ENCODE measurements around the gene TNN. TPM values are rescaled to one million over a fixed set of nuclear protein-coding genes. Genes with fewer than 3 reads are reported as not detected.

Gene TNN
- total and polyA plus RNA-seq, 10 of the 15 experiments (the other 5 are each of a cell fraction or from before 2014, with no cell fraction given): 0.05 to 0.17 (median 0.11) TPM

- no peaks in the 10 kb centered on the region for H3K9me3 ChIP-seq (replicated peaks; ENCODE audit: control insufficient read depth, insufficient read depth, low read length)
- in situ Hi-C loops (cut with MboI): no loop called here
- H3K4me2 ChIP-seq (ENCODE audit: control insufficient read depth, insufficient read depth): no peak overlapping the region
- POLR2A ChIA-PET: no interaction called here
- H3K9ac ChIP-seq (ENCODE audit: control insufficient read depth, insufficient read depth, low read length): no peak overlapping the region
- WGBS (ENCODE audit: insufficient coverage, insufficient replicate concordance, low lambda C conversion rate, missing lambda C conversion rate): 44% methylated on average over 3 of the region's 3 CpGs
- CTCF ChIA-PET: interaction anchor here (0.6 kb wide), 1 partner anchor 37 kb away, joined by 3 read pairs; no protein-coding TSS in a partner anchor
- H3K36me3 ChIP-seq (ENCODE audit: control insufficient read depth in 2 of 2, insufficient read depth in 2 of 2, low read length in 1 of 2): no peaks in the 10 kb centered on the region
- FAIRE-seq (no peak), DNase-seq (ENCODE audit: low read depth, low spot score) (no peak), ATAC-seq (no peak)
- H4K20me1 ChIP-seq (ENCODE audit: control insufficient read depth, insufficient read depth): no peaks in the 10 kb centered on the region
- no peak overlapping the region for H2AFZ ChIP-seq (ENCODE audit: control insufficient read depth, low read depth, low read length)
- intact Hi-C loops (cut with micrococcal nuclease; ENCODE audit: unreplicated experiment): no loop called here
- no peak overlapping the region for H3K4me3 ChIP-seq
- TF ChIP-seq SUZ12 (IDR thresholded peaks at IDR 0.05; ENCODE audit: unreplicated experiment): no peak
- no peak for TF ChIP-seq PRDM15 (CRISPR knock-in tag; IDR thresholded peaks at IDR 0.05)
- no peak for TF ChIP-seq NFIC (IDR thresholded peaks at IDR 0.05; ENCODE audit: low read depth, low read length)
- no peak for TF ChIP-seq NFXL1 (IDR thresholded peaks at IDR 0.05; ENCODE audit: borderline replicate concordance)
- TF ChIP-seq DPF2 (IDR thresholded peaks at IDR 0.05): no peak
- no peak for TF ChIP-seq TARDBP (IDR thresholded peaks at IDR 0.05; ENCODE audit: borderline replicate concordance)
- TF ChIP-seq SMAD5 (IDR thresholded peaks at IDR 0.05; ENCODE audit: low read depth): no peak
- no peak for TF ChIP-seq ETV6 (conservative IDR thresholded peaks at IDR 0.05 in 1 of 2, IDR thresholded peaks at IDR 0.05 in 1 of 2; ENCODE audit: borderline replicate concordance in 1 of 2, low read depth in 1 of 2)
- no peak for TF ChIP-seq TBL1XR1 (IDR thresholded peaks at IDR 0.05; ENCODE audit: low read depth, low read length)
- TF ChIP-seq MYC (IDR thresholded peaks at IDR 0.05; ENCODE audit: insufficient read depth, insufficient read length, insufficient replicate concordance, low read length, severe bottlenecking): no peak
- TF ChIP-seq FOXK2 (IDR thresholded peaks at IDR 0.05): no peak
- TF ChIP-seq MEF2A (IDR thresholded peaks at IDR 0.05; ENCODE audit: insufficient read depth, low read depth, low read length): no peak
- no peak for TF ChIP-seq PAX5 (IDR thresholded peaks at IDR 0.05; ENCODE audit: borderline replicate concordance, low read depth, low read length)
- no peak for TF ChIP-seq ZBED1 (IDR thresholded peaks at IDR 0.05; ENCODE audit: borderline replicate concordance)
- TF ChIP-seq RB1 (IDR thresholded peaks at IDR 0.05; ENCODE audit: borderline replicate concordance): no peak
- TF ChIP-seq E2F8 (IDR thresholded peaks at IDR 0.05; ENCODE audit: low read depth, partially characterized antibody): no peak
- H3K79me2 ChIP-seq (ENCODE audit: control insufficient read depth, insufficient read depth, low read length): no peaks in the 10 kb centered on the region
- RAD21 ChIA-PET (ENCODE audit: unreplicated experiment): no interaction called here
- no peak overlapping the region for H3K27ac ChIP-seq (ENCODE audit: control insufficient read depth, insufficient read depth)
- no peaks in the 10 kb centered on the region for H3K27me3 ChIP-seq (replicated peaks in 1 of 2; ENCODE audit: control insufficient read depth in 2 of 2, insufficient read depth in 2 of 2, low read length in 1 of 2)
- SMC1A ChIA-PET (ENCODE audit: uncharacterized antibody, unreplicated experiment): no interaction called here
- BruUV-seq (replicated peaks): no TSS peak
- no peaks in the 10 kb centered on the region for H3K4me1 ChIP-seq (ENCODE audit: control insufficient read depth, insufficient read depth, low read length)
Measured at GRCh38 chr1:175088525-175088951, 20.9 kb downstream of the TNN start.

All from GM12878 (cell line).